Measurements from ENCODE around the gene FGF1. TPM values are rescaled to one million over a fixed set of nuclear protein-coding genes. Genes with fewer than 3 reads are reported as not detected.

FGF1 gene
- total and polyA plus RNA-seq, 2 of the 4 experiments (the other 2 are of a cell fraction) = 7.6 to 7.7 TPM

DNA sequence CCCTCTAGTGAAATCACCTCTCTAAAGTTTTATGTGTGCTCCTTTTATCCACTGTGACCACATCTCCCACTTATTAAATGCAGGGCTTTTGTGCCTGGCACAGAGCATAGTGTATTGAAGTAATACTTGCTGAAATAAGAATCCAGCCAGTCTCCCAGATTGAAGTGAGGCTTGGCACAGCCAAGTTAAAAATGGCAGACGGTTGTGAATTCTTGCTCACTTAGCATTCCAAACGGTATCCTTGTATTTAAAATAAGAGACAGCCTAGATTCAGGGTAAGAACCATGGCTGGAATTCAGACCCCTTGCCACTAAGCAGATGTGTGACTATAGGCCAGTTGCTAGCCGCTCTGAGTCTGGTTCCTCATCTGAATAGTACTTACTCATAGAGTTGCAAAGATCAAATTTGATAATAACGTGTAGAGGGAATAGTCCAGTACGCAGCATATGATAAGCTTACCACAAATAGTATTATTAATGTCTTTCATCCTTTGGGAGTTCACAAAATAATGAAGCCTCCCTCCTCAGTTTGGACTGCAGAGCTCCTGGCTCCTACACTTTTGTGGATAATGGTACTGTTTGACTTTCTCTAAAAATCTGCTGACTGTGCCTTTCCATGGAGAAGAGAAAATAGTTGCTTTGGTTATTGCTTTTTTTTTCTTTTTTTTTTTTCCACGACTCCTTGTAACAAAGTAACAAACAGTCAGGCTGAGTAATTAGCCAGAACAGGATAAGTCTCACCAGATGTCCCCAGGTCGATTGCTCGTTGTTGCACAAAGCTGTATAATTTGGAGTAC lies 51.5 kb downstream of the FGF1 start:
- intact Hi-C loops (cut with micrococcal nuclease) (no loop called here), in situ Hi-C loops (cut with MboI; ENCODE audit: low sequenced_read_pairs) (no loop called here), dilution Hi-C loops (cut with HindIII; ENCODE audit: low sequenced_read_pairs, unreplicated experiment) (no loop called here)
- Histone ChIP-seq H3K4ac (ENCODE audit: low read depth, low read length) (no peak overlapping the region), H3K9ac (ENCODE audit: low read depth, low read length) (no peak overlapping the region), H4K5ac (ENCODE audit: low read depth, low read length) (no peak overlapping the region), H3K9me1 (ENCODE audit: insufficient read depth, low read length) (no peaks in the 10 kb centered on the region), H3K14ac (replicated peaks; ENCODE audit: low read depth, low read length) (no peak overlapping the region), H2AK9ac (replicated peaks; ENCODE audit: low read depth, low read length, poor library complexity) (no peak overlapping the region), H2BK15ac (ENCODE audit: low read depth, low read length) (no peak overlapping the region), H3K9me3 (ENCODE audit: control insufficient read depth, insufficient read depth, low read length) (no peaks in the 10 kb centered on the region), H3K4me2 (ENCODE audit: low read depth, low read length) (no peak overlapping the region), H3K36me3 (ENCODE audit: control insufficient read depth, insufficient read depth, low read length) (no peaks in the 10 kb centered on the region), H2BK20ac (ENCODE audit: low read depth, low read length) (no peak overlapping the region), H3K27ac (ENCODE audit: insufficient read depth, low read length) (no peak overlapping the region), H3K27me3 (ENCODE audit: control insufficient read depth, insufficient read depth, low read length) (no peaks in the 10 kb centered on the region), H3K4me1 (ENCODE audit: control insufficient read depth, insufficient read depth, low read length) (peaks cover 2% of the 10 kb centered on the region; the same call in 1 of the 2 replicates), H4K91ac (ENCODE audit: insufficient read depth, low read depth, low read length) (no peak overlapping the region), H3K23ac (ENCODE audit: low read depth, low read length) (no peak overlapping the region), H2AFZ (replicated peaks; ENCODE audit: low read length, poor library complexity) (no peak overlapping the region), H3K4me3 (ENCODE audit: insufficient read depth, low read depth, low read length) (no peak overlapping the region), H3K56ac (ENCODE audit: extremely low read depth, insufficient read depth, low read length) (no peak overlapping the region), H4K20me1 (ENCODE audit: insufficient read depth, low read length) (no peaks in the 10 kb centered on the region), H3K79me1 (ENCODE audit: low read depth in 1 of 2, low read length in 2 of 2) (no peaks in the 10 kb centered on the region), H2AK5ac (ENCODE audit: low read depth, low read length) (no peak overlapping the region), H2BK5ac (ENCODE audit: low read depth, low read length, poor library complexity, severe bottlenecking) (no peak overlapping the region), H3K18ac (ENCODE audit: low read depth, low read length) (no peak overlapping the region), H2BK120ac (ENCODE audit: low read depth, low read length) (no peak overlapping the region), H4K8ac (ENCODE audit: low read depth in 2 of 2, low read length in 2 of 2) (no peak overlapping the region)
- CTCF ChIA-PET = interaction anchor here (0.6 kb wide), 1 partner anchor 310 kb away, joined by 3 read pairs; no protein-coding TSS in a partner anchor
- WGBS, 2 experiments (ENCODE audit: extremely low coverage in 2 of 2, insufficient read length in 1 of 2) = 83% methylated on average over 2 of the region's 8 CpGs; no CpG with 5 or more reads in 1 of the 2 experiments
- ATAC-seq (ENCODE audit: low read depth) (no peak), DNase-seq (no peak)
- no TSS peak for BruUV-seq (replicated peaks)
- TF ChIP-seq POLR2A (IDR thresholded peaks at IDR 0.05; ENCODE audit: low read depth, low read length) (no peak), MAFK (IDR thresholded peaks at IDR 0.05; ENCODE audit: low read depth, low read length) (peak; percentile 93), CEBPB (IDR thresholded peaks at IDR 0.05; ENCODE audit: low read depth, low read length) (no peak)
- POLR2A ChIA-PET (ENCODE audit: unreplicated experiment) = no interaction called here
